ENCODE data around the gene PWWP2B. TPM values are rescaled to one million over a fixed set of nuclear protein-coding genes. Genes with fewer than 3 reads are reported as not detected.

PWWP2B gene
- total and polyA plus RNA-seq, 2 donors (not counting 3 experiments of a cell fraction or from before 2014, with no cell fraction given) = 4.6 to 11.8 TPM

GRCh38 chr10:132446195-132446581 lies 49.2 kb downstream of the PWWP2B start:
- dilution Hi-C loops (cut with MboI; ENCODE audit: extremely low pct_ligation_motif_present, low sequenced_read_pairs) = no loop called here
- no peaks in the 10 kb centered on the region for H3K36me3 ChIP-seq (ENCODE audit: control insufficient read depth in 2 of 2, extremely low read depth in 1 of 2, insufficient read depth in 2 of 2, low read length in 2 of 2)
- intact Hi-C loops (cut with micrococcal nuclease) = no loop called here
- TF ChIP-seq MAX (IDR thresholded peaks at IDR 0.05; ENCODE audit: insufficient read depth, insufficient read length) = no peak
- TF ChIP-seq POLR2A (IDR thresholded peaks at IDR 0.05; ENCODE audit: low read depth, low read length) = no peak
- TF ChIP-seq FOS (IDR thresholded peaks at IDR 0.05; ENCODE audit: borderline replicate concordance, insufficient read depth, low read length) = no peak
- TF ChIP-seq CTCF (IDR thresholded peaks at IDR 0.05; ENCODE audit: extremely low read depth in 1 of 2, insufficient read depth in 1 of 2, low read depth in 1 of 2, low read length in 2 of 2) = no peak
- TF ChIP-seq POLR2AphosphoS5 (IDR thresholded peaks at IDR 0.05; ENCODE audit: insufficient read depth, low read depth, low read length) = no peak
- TF ChIP-seq MYC (IDR thresholded peaks at IDR 0.05; ENCODE audit: low read depth, low read length) = no peak
- no peak for TF ChIP-seq GATA2 (IDR thresholded peaks at IDR 0.05; ENCODE audit: insufficient read depth, insufficient read length, low read depth, low read length)
- TF ChIP-seq JUN (IDR thresholded peaks at IDR 0.05; ENCODE audit: borderline replicate concordance, insufficient read depth, insufficient read length, low read depth) = no peak
- TF ChIP-seq EZH2 (IDR thresholded peaks at IDR 0.05; ENCODE audit: borderline replicate concordance, low read depth, low read length, severe bottlenecking) = no peak
- POLR2A ChIA-PET = no interaction called here
- DNase-seq (ENCODE audit: low read depth, low spot score) (no peak), FAIRE-seq (no peak)
- CTCF ChIA-PET = interaction anchor here (1.0 to 1.2 kb wide), 5 partner anchors 8 to 65 kb away, joined by 3 read pairs; no protein-coding TSS in a partner anchor
- H4K20me1 ChIP-seq (replicated peaks; ENCODE audit: control insufficient read depth, extremely low read depth, insufficient read depth, low read length) = no peaks in the 10 kb centered on the region
- no peak overlapping the region for H3K9ac ChIP-seq (replicated peaks; ENCODE audit: extremely low read depth, insufficient read depth, low read length)
- no peak overlapping the region for H3K27ac ChIP-seq (ENCODE audit: insufficient read depth, low read depth, low read length)
- no peaks in the 10 kb centered on the region for H3K4me1 ChIP-seq (ENCODE audit: control insufficient read depth, extremely low read depth, insufficient read depth, low read length)
- no peak overlapping the region for H2AFZ ChIP-seq (ENCODE audit: low read depth, low read length)
- no peaks in the 10 kb centered on the region for H3K9me3 ChIP-seq (replicated peaks; ENCODE audit: control insufficient read depth, insufficient read depth, low read length)
- H3K79me2 ChIP-seq (ENCODE audit: control insufficient read depth, insufficient read depth, low read length) = no peaks in the 10 kb centered on the region
- H3K4me3 ChIP-seq (replicated peaks in 1 of 3; ENCODE audit: insufficient read depth in 1 of 3, low read depth in 1 of 3, low read length in 3 of 3) = no peak overlapping the region
- H3K9me1 ChIP-seq (replicated peaks; ENCODE audit: control insufficient read depth, extremely low read depth, insufficient read depth, low read length) = no peaks in the 10 kb centered on the region
- no peak overlapping the region for H3K4me2 ChIP-seq (ENCODE audit: insufficient read depth, low read length)
- no TSS peak for BruUV-seq (replicated peaks)
- H3K27me3 ChIP-seq (ENCODE audit: control insufficient read depth in 2 of 2, insufficient read depth in 2 of 2, low read length in 2 of 2) = no peaks in the 10 kb centered on the region
